K562 (cell line): ENCODE data around the gene PDIA4. TPM values are rescaled to one million over a fixed set of nuclear protein-coding genes. Genes with fewer than 3 reads are reported as not detected.

ENCODE experiments used
- DMBX1 ChIP-seq: fragments of 250-450 bp; sonication (Bioruptor Pico); IDR thresholded peaks from 2 replicates; pipeline ENCODE4 v1.8.0; 2022; ENCODE audit warnings: inconsistent platforms, mild to moderate bottlenecking, moderate library complexity, borderline replicate concordance
- POLR3A ChIP-seq: IDR thresholded peaks from 2 replicates; pipeline ENCODE4 v1.6.1; 2011; ENCODE audit warnings: borderline replicate concordance, mild to moderate bottlenecking, moderate library complexity; ENCODE audit not compliant: insufficient read length, insufficient read depth; ENCODE audit errors: extremely low read depth
- ZFPM2 ChIP-seq: fragments of 250-450 bp; sonication (Bioruptor Pico); IDR thresholded peaks from 2 replicates; pipeline ENCODE4 v1.5.1; 2022; ENCODE audit warnings: mild to moderate bottlenecking
- ZNF175 ChIP-seq: fragments of 200-800 bp; sonication (Bioruptor generic); IDR thresholded peaks from 2 replicates; pipeline ENCODE4 v1.6.1; 2016; ENCODE audit warnings: low read depth, mild to moderate bottlenecking, missing genetic modification characterization, missing compliant biosample characterization
- ZNF75A ChIP-seq: fragments of 450-650 bp; formaldehyde crosslinking; IDR thresholded peaks from 2 replicates; pipeline ENCODE4 v1.4.0; 2020; ENCODE audit warnings: mild to moderate bottlenecking
- polyA plus RNA-seq, 8 experiments: library from polyadenylated mRNA; depleted of rRNA in 4 of 8; stranded (reverse) in 5 of 8; unstranded in 3 of 8; fragments of >200 nt; fragmentation: Nextera tagmentation in 2 of 8; fragmentation: Illumina TruSeq in 1 of 8; extraction: Ambion mirVana in 2 of 8; extraction: Trizol in 1 of 8; gene quantifications; 2 replicates each; pipeline versions ENCODE4 v1.2.1 to v1.2.3, GENCODE V29; 2011 to 2014; ENCODE audit warnings: inconsistent platforms in 1 of 8, missing spikeins in 1 of 8
- total RNA-seq, 7 experiments: library from RNA; depleted of rRNA in 6 of 7; stranded (reverse); fragments of >200 nt in 6 of 7; fragmentation: Illumina TruSeq in 2 of 7; extraction: Trizol in 2 of 7; gene quantifications; 2 replicates each; pipeline versions ENCODE4 v1.2.1 to v1.2.3, GENCODE V29; 2011 to 2021; ENCODE audit warnings: low replicate concordance in 1 of 7
- TF ChIP-seq, protein P1 (sequence below): sonication (generic); formaldehyde crosslinking; IDR thresholded peaks from 2 replicates; pipeline ENCODE4 v1.8.0; 2023; ENCODE audit warnings: missing genetic modification reagents, mild to moderate bottlenecking, borderline replicate concordance
- TF ChIP-seq, protein P2 (sequence below): sonication (generic); formaldehyde crosslinking; IDR thresholded peaks from 2 replicates; pipeline ENCODE4 v1.8.1; 2023; ENCODE audit warnings: mild to moderate bottlenecking, missing genetic modification reagents
- TF ChIP-seq, protein P3 (sequence below): sonication (generic); formaldehyde crosslinking; IDR thresholded peaks from 2 replicates; pipeline ENCODE4 v1.8.0; 2022; ENCODE audit warnings: mild to moderate bottlenecking, missing genetic modification reagents, borderline replicate concordance
- TF ChIP-seq, protein P4 (sequence below), 2 experiments: fragments of 150-350 bp in 1 of 2; IDR thresholded peaks; 2 replicates each; pipeline ENCODE4 v1.6.1; 2012 to 2016; ENCODE audit warnings: low read depth in 2 of 2, low read length in 2 of 2, mild to moderate bottlenecking in 1 of 2, moderate library complexity in 1 of 2
- TF ChIP-seq, protein P5 (sequence below): fragments of 450-650 bp; conservative IDR thresholded peaks from 2 replicates; pipeline ENCODE4 v1.6.1; 2016; ENCODE audit warnings: missing genetic modification characterization, low read depth, mild to moderate bottlenecking, control low read depth, missing compliant biosample characterization

The PDIA4 gene
- total and polyA plus RNA-seq, 9 of the 15 experiments (the other 6 are each of a cell fraction or from before 2014, with no cell fraction given), result 9.1 to 175 (median 146) TPM

DNA sequence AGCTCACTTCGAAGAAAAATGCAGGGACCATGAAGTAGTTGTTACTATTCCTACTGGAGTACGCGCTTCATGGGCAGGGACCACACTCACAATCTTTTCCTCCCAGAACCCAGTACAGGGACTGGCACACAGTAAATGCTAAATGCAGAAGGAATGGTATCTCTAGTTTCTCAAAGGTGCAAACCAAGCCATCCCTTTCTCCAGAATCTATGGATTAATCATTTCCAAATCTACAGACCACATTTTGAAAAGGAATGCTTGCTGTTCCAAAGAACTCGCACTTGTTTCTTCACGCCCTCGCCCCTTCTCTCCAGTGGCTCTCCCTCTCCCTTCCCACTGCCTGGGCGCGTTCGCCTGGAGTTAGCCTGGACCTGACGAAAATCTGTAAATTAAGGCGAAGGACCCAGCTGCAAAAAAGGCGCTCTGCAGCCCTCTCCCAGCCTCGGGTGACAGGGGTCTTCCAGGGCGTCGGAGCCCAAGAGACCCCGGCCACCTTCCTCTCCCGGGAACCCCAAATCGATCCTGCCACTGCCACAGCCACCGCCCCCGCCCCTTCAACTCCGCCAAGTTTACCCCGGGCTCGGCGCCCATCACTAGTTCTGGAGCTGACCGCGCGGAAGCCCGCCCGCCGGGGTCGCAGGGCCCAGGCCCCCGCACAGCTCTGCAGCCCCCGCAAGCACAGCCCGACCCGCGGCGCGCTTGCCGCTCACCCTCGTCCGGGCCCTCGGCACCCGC is 527 bp downstream of the PDIA4 start (continued):
- TF ChIP-seq, protein P1, sequence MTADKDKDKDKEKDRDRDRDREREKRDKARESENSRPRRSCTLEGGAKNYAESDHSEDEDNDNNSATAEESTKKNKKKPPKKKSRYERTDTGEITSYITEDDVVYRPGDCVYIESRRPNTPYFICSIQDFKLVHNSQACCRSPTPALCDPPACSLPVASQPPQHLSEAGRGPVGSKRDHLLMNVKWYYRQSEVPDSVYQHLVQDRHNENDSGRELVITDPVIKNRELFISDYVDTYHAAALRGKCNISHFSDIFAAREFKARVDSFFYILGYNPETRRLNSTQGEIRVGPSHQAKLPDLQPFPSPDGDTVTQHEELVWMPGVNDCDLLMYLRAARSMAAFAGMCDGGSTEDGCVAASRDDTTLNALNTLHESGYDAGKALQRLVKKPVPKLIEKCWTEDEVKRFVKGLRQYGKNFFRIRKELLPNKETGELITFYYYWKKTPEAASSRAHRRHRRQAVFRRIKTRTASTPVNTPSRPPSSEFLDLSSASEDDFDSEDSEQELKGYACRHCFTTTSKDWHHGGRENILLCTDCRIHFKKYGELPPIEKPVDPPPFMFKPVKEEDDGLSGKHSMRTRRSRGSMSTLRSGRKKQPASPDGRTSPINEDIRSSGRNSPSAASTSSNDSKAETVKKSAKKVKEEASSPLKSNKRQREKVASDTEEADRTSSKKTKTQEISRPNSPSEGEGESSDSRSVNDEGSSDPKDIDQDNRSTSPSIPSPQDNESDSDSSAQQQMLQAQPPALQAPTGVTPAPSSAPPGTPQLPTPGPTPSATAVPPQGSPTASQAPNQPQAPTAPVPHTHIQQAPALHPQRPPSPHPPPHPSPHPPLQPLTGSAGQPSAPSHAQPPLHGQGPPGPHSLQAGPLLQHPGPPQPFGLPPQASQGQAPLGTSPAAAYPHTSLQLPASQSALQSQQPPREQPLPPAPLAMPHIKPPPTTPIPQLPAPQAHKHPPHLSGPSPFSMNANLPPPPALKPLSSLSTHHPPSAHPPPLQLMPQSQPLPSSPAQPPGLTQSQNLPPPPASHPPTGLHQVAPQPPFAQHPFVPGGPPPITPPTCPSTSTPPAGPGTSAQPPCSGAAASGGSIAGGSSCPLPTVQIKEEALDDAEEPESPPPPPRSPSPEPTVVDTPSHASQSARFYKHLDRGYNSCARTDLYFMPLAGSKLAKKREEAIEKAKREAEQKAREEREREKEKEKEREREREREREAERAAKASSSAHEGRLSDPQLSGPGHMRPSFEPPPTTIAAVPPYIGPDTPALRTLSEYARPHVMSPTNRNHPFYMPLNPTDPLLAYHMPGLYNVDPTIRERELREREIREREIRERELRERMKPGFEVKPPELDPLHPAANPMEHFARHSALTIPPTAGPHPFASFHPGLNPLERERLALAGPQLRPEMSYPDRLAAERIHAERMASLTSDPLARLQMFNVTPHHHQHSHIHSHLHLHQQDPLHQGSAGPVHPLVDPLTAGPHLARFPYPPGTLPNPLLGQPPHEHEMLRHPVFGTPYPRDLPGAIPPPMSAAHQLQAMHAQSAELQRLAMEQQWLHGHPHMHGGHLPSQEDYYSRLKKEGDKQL, result peak; percentile 96; the same call in 1 of the 2 replicates
- TF ChIP-seq DMBX1 (no peak), POLR3A (no peak), ZNF75A (CRISPR knock-in tag) (no peak), ZFPM2 (CRISPR knock-in tag) (peak; percentile 24; the same call in 1 of the 2 replicates), ZNF175 (CRISPR knock-in tag) (no peak)
- TF ChIP-seq, protein P2, sequence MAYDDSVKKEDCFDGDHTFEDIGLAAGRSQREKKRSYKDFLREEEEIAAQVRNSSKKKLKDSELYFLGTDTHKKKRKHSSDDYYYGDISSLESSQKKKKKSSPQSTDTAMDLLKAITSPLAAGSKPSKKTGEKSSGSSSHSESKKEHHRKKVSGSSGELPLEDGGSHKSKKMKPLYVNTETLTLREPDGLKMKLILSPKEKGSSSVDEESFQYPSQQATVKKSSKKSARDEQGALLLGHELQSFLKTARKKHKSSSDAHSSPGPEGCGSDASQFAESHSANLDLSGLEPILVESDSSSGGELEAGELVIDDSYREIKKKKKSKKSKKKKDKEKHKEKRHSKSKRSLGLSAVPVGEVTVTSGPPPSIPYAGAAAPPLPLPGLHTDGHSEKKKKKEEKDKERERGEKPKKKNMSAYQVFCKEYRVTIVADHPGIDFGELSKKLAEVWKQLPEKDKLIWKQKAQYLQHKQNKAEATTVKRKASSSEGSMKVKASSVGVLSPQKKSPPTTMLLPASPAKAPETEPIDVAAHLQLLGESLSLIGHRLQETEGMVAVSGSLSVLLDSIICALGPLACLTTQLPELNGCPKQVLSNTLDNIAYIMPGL (CRISPR knock-in tag), result no peak; the same call in 1 of the 2 replicates
- TF ChIP-seq, protein P3, sequence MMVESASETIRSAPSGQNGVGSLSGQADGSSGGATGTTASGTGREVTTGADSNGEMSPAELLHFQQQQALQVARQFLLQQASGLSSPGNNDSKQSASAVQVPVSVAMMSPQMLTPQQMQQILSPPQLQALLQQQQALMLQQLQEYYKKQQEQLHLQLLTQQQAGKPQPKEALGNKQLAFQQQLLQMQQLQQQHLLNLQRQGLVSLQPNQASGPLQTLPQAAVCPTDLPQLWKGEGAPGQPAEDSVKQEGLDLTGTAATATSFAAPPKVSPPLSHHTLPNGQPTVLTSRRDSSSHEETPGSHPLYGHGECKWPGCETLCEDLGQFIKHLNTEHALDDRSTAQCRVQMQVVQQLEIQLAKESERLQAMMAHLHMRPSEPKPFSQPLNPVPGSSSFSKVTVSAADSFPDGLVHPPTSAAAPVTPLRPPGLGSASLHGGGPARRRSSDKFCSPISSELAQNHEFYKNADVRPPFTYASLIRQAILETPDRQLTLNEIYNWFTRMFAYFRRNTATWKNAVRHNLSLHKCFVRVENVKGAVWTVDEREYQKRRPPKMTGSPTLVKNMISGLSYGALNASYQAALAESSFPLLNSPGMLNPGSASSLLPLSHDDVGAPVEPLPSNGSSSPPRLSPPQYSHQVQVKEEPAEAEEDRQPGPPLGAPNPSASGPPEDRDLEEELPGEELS (CRISPR knock-in tag), result no peak; the same call in none of the 2 replicates
- TF ChIP-seq, protein P4, sequence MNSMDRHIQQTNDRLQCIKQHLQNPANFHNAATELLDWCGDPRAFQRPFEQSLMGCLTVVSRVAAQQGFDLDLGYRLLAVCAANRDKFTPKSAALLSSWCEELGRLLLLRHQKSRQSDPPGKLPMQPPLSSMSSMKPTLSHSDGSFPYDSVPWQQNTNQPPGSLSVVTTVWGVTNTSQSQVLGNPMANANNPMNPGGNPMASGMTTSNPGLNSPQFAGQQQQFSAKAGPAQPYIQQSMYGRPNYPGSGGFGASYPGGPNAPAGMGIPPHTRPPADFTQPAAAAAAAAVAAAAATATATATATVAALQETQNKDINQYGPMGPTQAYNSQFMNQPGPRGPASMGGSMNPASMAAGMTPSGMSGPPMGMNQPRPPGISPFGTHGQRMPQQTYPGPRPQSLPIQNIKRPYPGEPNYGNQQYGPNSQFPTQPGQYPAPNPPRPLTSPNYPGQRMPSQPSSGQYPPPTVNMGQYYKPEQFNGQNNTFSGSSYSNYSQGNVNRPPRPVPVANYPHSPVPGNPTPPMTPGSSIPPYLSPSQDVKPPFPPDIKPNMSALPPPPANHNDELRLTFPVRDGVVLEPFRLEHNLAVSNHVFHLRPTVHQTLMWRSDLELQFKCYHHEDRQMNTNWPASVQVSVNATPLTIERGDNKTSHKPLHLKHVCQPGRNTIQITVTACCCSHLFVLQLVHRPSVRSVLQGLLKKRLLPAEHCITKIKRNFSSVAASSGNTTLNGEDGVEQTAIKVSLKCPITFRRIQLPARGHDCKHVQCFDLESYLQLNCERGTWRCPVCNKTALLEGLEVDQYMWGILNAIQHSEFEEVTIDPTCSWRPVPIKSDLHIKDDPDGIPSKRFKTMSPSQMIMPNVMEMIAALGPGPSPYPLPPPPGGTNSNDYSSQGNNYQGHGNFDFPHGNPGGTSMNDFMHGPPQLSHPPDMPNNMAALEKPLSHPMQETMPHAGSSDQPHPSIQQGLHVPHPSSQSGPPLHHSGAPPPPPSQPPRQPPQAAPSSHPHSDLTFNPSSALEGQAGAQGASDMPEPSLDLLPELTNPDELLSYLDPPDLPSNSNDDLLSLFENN (IDR thresholded peaks at IDR 0.05; ENCODE audit: low read depth in 2 of 2, low read length in 2 of 2), result no peak
- TF ChIP-seq, protein P5, sequence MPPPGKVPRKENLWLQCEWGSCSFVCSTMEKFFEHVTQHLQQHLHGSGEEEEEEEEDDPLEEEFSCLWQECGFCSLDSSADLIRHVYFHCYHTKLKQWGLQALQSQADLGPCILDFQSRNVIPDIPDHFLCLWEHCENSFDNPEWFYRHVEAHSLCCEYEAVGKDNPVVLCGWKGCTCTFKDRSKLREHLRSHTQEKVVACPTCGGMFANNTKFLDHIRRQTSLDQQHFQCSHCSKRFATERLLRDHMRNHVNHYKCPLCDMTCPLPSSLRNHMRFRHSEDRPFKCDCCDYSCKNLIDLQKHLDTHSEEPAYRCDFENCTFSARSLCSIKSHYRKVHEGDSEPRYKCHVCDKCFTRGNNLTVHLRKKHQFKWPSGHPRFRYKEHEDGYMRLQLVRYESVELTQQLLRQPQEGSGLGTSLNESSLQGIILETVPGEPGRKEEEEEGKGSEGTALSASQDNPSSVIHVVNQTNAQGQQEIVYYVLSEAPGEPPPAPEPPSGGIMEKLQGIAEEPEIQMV (tag), result no peak
